ENCODE data around the gene CEMIP2.

DNA sequence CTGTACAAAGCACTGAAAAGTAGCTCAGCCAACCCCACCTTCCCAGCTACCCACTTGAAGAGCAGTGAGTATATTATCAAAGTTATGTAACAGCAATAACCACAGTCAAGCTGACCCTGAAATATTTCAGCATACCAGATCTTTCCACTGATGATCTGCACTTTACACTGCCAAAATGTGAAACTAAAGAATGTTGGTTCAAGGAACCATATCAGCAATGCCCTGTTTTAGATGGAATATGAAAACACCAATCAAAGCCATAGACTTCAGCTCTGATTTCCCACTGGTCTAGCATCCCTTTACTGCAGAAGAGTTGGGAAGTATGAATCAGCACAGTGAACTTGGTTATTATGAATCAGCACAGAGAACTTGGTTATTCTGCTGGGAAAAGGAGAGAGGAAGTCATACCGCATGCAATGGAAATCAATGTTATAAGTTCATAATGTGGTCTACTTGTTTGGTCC is 20.0 kb downstream of the CEMIP2 start:
- TF ChIP-seq, protein P1, sequence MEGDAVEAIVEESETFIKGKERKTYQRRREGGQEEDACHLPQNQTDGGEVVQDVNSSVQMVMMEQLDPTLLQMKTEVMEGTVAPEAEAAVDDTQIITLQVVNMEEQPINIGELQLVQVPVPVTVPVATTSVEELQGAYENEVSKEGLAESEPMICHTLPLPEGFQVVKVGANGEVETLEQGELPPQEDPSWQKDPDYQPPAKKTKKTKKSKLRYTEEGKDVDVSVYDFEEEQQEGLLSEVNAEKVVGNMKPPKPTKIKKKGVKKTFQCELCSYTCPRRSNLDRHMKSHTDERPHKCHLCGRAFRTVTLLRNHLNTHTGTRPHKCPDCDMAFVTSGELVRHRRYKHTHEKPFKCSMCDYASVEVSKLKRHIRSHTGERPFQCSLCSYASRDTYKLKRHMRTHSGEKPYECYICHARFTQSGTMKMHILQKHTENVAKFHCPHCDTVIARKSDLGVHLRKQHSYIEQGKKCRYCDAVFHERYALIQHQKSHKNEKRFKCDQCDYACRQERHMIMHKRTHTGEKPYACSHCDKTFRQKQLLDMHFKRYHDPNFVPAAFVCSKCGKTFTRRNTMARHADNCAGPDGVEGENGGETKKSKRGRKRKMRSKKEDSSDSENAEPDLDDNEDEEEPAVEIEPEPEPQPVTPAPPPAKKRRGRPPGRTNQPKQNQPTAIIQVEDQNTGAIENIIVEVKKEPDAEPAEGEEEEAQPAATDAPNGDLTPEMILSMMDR (IDR thresholded peaks at IDR 0.05; ENCODE audit: insufficient read depth, low read length, poor library complexity, severe bottlenecking) = no peak
- TF ChIP-seq EZH2phosphoT487 (conservative IDR thresholded peaks at IDR 0.05; ENCODE audit: low read length) = no peak

All from SU-DHL-6 (cell line).